ENCODE data around the gene PRPSAP2.

DNA sequence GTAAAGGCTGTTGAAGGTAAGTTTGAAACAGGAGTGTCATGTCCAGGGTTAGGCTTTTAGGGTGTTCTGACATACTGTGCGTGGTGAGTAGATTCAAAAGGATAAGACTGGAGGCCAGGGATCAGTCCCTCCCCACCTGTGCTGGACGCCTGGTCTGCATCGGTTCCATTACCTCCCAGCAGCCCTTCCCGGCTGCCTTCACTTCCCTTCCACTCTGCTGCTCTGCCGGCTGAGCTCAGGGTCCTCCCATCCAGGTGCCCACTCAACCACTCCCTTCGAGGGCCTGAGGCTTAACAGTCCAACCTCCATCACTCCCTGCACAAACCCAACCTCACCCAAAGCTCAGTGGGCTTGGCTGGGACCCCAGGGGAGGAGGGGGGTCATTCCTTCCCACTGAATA, 89.9 kb downstream of the PRPSAP2 start:
- TF ChIP-seq GATA2 (IDR thresholded peaks at IDR 0.05; ENCODE audit: low read depth, low read length) = no peak
- no peak for TF ChIP-seq GATA3 (IDR thresholded peaks at IDR 0.05; ENCODE audit: low read depth, low read length)
